ENCODE data around the gene ANXA6. TPM values are rescaled to one million over a fixed set of nuclear protein-coding genes. Genes with fewer than 3 reads are reported as not detected.

The ANXA6 gene
- polyA plus RNA-seq, 1 donor (not counting 4 experiments of a cell fraction or from before 2014, with no cell fraction given), result 37.0 TPM

DNA sequence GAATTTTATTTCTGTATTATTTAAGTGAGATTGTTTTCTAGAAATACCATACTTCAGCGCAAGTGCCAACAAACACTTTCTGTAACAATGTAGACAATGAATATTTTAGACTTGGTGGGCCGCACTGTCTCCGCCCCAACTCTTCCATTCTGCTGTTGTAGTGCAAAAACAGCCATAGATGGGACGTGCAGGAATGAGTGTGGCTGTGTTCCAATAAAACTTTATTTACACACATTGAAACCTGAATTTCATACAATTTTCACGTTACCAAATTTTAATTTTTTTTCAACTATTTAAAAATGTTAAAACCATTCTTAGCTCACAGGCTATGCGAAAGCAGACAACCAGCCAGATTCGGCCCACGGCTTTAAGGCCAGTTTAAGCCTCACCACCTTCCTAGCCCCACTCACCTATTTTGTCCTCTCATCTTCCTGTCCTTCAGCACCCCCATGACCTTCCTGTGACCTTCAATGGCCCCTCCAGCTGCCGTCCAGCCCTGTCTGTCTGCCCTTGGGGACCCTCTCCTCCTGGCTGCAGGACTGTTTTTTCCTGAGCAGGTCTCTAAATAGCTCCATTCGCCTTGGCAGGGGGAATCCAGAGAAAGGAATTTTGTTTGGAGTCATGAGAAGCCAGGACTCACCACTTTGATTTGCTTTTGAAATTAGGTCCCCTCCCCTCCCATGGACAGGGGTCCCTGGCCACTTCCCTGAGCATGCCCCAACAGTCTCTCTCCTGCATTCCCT lies 11.2 kb upstream of the ANXA6 start:
- Histone ChIP-seq H2AFZ (ENCODE audit: control insufficient read depth, low read length) (no peak overlapping the region), H3K27ac (ENCODE audit: control insufficient read depth, insufficient read depth, low read length) (no peak overlapping the region), H3K79me2 (ENCODE audit: control insufficient read depth, insufficient read depth, low read length) (no peaks in the 10 kb centered on the region), H3K4me1 (ENCODE audit: control insufficient read depth, extremely low read depth, insufficient read depth, low read length) (no peaks in the 10 kb centered on the region), H3K4me3 (ENCODE audit: control insufficient read depth in 2 of 3, extremely low read depth in 1 of 3, insufficient read depth in 2 of 3, low read depth in 1 of 3, low read length in 3 of 3) (no peak overlapping the region), H3K9me1 (ENCODE audit: control insufficient read depth, extremely low read depth, insufficient read depth, low read length) (no peaks in the 10 kb centered on the region), H3K9me3 (ENCODE audit: control insufficient read depth, low read depth, low read length) (no peaks in the 10 kb centered on the region), H3K9ac (ENCODE audit: control insufficient read depth, extremely low read depth, insufficient read depth, low read length) (no peak overlapping the region), H4K20me1 (ENCODE audit: control insufficient read depth, extremely low read depth, insufficient read depth, low read length) (no peaks in the 10 kb centered on the region), H3K4me2 (ENCODE audit: control insufficient read depth, extremely low read depth, insufficient read depth, low read depth, low read length) (no peak overlapping the region), H3K27me3 (ENCODE audit: control insufficient read depth, extremely low read depth, insufficient read depth, low read length) (no peaks in the 10 kb centered on the region), H3K36me3 (ENCODE audit: control insufficient read depth in 2 of 2, extremely low read depth in 1 of 2, insufficient read depth in 2 of 2, low read length in 2 of 2) (no peaks in the 10 kb centered on the region)
- no peak for FAIRE-seq
- TF ChIP-seq, protein P1, sequence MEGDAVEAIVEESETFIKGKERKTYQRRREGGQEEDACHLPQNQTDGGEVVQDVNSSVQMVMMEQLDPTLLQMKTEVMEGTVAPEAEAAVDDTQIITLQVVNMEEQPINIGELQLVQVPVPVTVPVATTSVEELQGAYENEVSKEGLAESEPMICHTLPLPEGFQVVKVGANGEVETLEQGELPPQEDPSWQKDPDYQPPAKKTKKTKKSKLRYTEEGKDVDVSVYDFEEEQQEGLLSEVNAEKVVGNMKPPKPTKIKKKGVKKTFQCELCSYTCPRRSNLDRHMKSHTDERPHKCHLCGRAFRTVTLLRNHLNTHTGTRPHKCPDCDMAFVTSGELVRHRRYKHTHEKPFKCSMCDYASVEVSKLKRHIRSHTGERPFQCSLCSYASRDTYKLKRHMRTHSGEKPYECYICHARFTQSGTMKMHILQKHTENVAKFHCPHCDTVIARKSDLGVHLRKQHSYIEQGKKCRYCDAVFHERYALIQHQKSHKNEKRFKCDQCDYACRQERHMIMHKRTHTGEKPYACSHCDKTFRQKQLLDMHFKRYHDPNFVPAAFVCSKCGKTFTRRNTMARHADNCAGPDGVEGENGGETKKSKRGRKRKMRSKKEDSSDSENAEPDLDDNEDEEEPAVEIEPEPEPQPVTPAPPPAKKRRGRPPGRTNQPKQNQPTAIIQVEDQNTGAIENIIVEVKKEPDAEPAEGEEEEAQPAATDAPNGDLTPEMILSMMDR (optimal IDR thresholded peaks at IDR 0.05 in 1 of 3, IDR thresholded peaks at IDR 0.05 in 1 of 3, conservative IDR thresholded peaks at IDR 0.05 in 1 of 3; ENCODE audit: extremely low read depth in 1 of 3, insufficient read depth in 2 of 3, low read length in 3 of 3), result no peak
- TF ChIP-seq EZH2 (IDR thresholded peaks at IDR 0.05; ENCODE audit: low read length), result no peak
- dilution Hi-C loops (cut with MboI; ENCODE audit: extremely low pct_ligation_motif_present, low sequenced_read_pairs), result no loop called here
- no peak for DNase-seq (ENCODE audit: low read depth, low spot score)

DNA sequence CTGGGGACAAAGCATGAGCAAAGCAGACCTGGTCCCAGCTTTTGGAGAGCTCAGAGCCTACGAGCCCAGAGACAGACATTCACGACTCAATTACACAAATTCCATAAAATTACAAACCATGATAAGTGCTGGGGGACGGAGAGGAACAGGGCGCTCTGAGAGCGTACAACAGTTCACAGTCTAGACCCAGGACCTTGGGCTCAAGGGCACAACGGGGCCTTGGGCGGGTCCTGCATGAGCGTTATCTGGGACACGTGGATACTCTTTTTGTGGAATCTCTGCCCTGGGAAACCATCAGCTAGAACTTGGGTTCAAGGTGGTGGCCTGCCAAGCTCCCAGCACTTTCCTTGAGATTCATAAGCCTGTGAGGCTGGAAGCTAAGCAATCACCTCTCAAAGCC lies 9.4 kb upstream of the ANXA6 start:
- H3K4me2 ChIP-seq (ENCODE audit: control insufficient read depth, extremely low read depth, insufficient read depth, low read depth, low read length), result no peak overlapping the region
- no peak for FAIRE-seq
- H3K4me3 ChIP-seq (ENCODE audit: control insufficient read depth in 2 of 3, extremely low read depth in 1 of 3, insufficient read depth in 2 of 3, low read depth in 1 of 3, low read length in 3 of 3), result no peak overlapping the region
- no peaks in the 10 kb centered on the region for H4K20me1 ChIP-seq (ENCODE audit: control insufficient read depth, extremely low read depth, insufficient read depth, low read length)
- no peaks in the 10 kb centered on the region for H3K9me3 ChIP-seq (ENCODE audit: control insufficient read depth, low read depth, low read length)
- H3K9me1 ChIP-seq (ENCODE audit: control insufficient read depth, extremely low read depth, insufficient read depth, low read length), result no peaks in the 10 kb centered on the region
- no peak for DNase-seq (ENCODE audit: low read depth, low spot score)
- H3K36me3 ChIP-seq (ENCODE audit: control insufficient read depth in 2 of 2, extremely low read depth in 1 of 2, insufficient read depth in 2 of 2, low read length in 2 of 2), result no peaks in the 10 kb centered on the region
- H3K4me1 ChIP-seq (ENCODE audit: control insufficient read depth, extremely low read depth, insufficient read depth, low read length), result no peaks in the 10 kb centered on the region
- no peak overlapping the region for H3K9ac ChIP-seq (ENCODE audit: control insufficient read depth, extremely low read depth, insufficient read depth, low read length)
- no peaks in the 10 kb centered on the region for H3K27me3 ChIP-seq (ENCODE audit: control insufficient read depth, extremely low read depth, insufficient read depth, low read length)
- no peak overlapping the region for H2AFZ ChIP-seq (ENCODE audit: control insufficient read depth, low read length)
- no peak for TF ChIP-seq EZH2 (IDR thresholded peaks at IDR 0.05; ENCODE audit: low read length)
- TF ChIP-seq, protein P1 (optimal IDR thresholded peaks at IDR 0.05 in 1 of 3, IDR thresholded peaks at IDR 0.05 in 1 of 3, conservative IDR thresholded peaks at IDR 0.05 in 1 of 3; ENCODE audit: extremely low read depth in 1 of 3, insufficient read depth in 2 of 3, low read length in 3 of 3), result no peak
- H3K27ac ChIP-seq (ENCODE audit: control insufficient read depth, insufficient read depth, low read length), result no peak overlapping the region
- dilution Hi-C loops (cut with MboI; ENCODE audit: extremely low pct_ligation_motif_present, low sequenced_read_pairs), result no loop called here
- H3K79me2 ChIP-seq (ENCODE audit: control insufficient read depth, insufficient read depth, low read length), result no peaks in the 10 kb centered on the region
